ENCODE results near the gene CELF2. TPM values are rescaled to one million over a fixed set of nuclear protein-coding genes. Genes with fewer than 3 reads are reported as not detected.

The CELF2 gene
- total RNA-seq, 1 donor from 2014 or later: 33.8 TPM

DNA sequence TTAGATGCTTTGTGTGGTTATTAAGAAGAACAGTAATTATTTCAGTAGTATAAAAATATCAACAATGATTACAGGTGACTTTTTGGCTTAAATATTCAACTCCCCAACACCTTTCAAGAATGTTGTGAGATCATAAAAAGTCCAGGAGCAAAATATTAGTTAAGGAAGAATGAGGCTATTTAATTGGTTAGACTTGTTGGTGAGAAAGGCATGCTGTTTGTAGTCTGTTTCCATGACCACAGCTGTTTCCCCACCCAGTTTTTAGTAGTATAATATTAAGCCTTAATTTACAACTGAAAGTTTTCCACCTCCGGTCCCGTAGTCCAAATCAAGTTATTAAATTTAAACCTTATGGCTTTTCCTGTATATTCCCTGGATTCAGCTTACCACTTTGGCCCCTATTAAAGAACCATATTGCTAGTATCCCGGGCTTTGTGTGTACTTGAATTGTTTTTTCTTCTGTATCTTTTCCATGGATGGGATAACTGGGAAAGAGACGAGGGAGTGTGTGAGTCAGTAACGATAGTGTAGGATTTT is 133.3 kb downstream of the CELF2 start:
- H3K4me1 Mint-ChIP-seq (ENCODE audit: unreplicated experiment): peaks cover 34% of the 10 kb centered on the region
- no peak for DNase-seq (ENCODE audit: extremely low spot score, unreplicated experiment)
- no peak overlapping the region for H3K27ac Mint-ChIP-seq (ENCODE audit: unreplicated experiment)
- TF ChIP-seq, protein P1, sequence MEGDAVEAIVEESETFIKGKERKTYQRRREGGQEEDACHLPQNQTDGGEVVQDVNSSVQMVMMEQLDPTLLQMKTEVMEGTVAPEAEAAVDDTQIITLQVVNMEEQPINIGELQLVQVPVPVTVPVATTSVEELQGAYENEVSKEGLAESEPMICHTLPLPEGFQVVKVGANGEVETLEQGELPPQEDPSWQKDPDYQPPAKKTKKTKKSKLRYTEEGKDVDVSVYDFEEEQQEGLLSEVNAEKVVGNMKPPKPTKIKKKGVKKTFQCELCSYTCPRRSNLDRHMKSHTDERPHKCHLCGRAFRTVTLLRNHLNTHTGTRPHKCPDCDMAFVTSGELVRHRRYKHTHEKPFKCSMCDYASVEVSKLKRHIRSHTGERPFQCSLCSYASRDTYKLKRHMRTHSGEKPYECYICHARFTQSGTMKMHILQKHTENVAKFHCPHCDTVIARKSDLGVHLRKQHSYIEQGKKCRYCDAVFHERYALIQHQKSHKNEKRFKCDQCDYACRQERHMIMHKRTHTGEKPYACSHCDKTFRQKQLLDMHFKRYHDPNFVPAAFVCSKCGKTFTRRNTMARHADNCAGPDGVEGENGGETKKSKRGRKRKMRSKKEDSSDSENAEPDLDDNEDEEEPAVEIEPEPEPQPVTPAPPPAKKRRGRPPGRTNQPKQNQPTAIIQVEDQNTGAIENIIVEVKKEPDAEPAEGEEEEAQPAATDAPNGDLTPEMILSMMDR (IDR thresholded peaks at IDR 0.05): no peak
- no peak overlapping the region for H3K4me3 Mint-ChIP-seq (ENCODE audit: unreplicated experiment)
- no peaks in the 10 kb centered on the region for H3K9me3 Mint-ChIP-seq (ENCODE audit: unreplicated experiment)
- no peaks in the 10 kb centered on the region for H3K36me3 Mint-ChIP-seq (ENCODE audit: unreplicated experiment)
- no peaks in the 10 kb centered on the region for H3K27me3 Mint-ChIP-seq (ENCODE audit: unreplicated experiment)

DNA sequence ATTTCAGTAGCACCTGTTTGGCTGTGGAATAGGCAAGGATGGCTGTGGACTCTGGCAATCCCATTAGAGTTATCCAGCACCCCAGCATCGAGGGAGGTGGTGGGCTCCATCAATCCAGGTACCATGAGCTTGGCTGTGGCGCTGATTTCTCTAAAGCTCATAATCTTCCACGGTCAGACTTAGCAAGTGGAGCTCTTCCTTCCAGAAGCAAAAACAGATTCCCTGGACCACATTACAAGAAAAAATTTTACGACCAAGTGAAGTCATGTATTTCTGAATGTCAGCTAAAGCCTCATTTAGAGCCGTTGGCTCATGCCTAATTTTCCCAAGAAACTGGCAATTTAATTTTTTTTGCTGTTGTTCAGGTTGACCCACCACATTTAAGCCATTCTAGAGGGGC is 135.1 kb downstream of the CELF2 start:
- Mint-ChIP-seq H3K4me3 (ENCODE audit: unreplicated experiment) (no peak overlapping the region), H3K4me1 (ENCODE audit: unreplicated experiment) (peaks cover 27% of the 10 kb centered on the region), H3K9me3 (ENCODE audit: unreplicated experiment) (no peaks in the 10 kb centered on the region), H3K36me3 (ENCODE audit: unreplicated experiment) (no peaks in the 10 kb centered on the region), H3K27ac (ENCODE audit: unreplicated experiment) (no peak overlapping the region), H3K27me3 (ENCODE audit: unreplicated experiment) (no peaks in the 10 kb centered on the region)
- no peak for DNase-seq (ENCODE audit: extremely low spot score, unreplicated experiment)
- TF ChIP-seq, protein P1 (IDR thresholded peaks at IDR 0.05): no peak

DNA sequence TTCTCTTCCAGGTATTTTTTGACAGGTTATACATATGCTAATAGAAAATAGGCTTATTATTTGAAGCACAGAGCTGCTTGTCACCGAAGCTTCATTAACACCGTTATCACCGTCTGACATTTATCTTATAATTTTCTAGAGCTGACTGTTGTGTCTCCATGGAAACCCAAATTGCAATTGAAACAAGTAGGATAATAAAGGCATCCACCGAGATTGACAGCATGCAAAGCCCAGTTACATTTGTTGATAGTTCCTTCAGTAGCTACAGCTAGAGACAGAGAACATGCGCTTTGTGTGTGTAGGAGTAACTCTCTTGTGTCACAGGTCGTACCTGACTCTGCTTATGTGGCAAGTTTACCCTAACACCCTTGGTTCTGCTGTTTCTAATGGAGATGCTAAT is 135.6 kb downstream of the CELF2 start:
- Mint-ChIP-seq H3K27me3 (ENCODE audit: unreplicated experiment) (no peaks in the 10 kb centered on the region), H3K4me3 (ENCODE audit: unreplicated experiment) (no peak overlapping the region), H3K27ac (ENCODE audit: unreplicated experiment) (no peak overlapping the region), H3K9me3 (ENCODE audit: unreplicated experiment) (no peaks in the 10 kb centered on the region), H3K4me1 (ENCODE audit: unreplicated experiment) (peaks cover 27% of the 10 kb centered on the region), H3K36me3 (ENCODE audit: unreplicated experiment) (no peaks in the 10 kb centered on the region)
- DNase-seq (ENCODE audit: extremely low spot score, unreplicated experiment): no peak
- TF ChIP-seq, protein P1 (IDR thresholded peaks at IDR 0.05): no peak

DNA sequence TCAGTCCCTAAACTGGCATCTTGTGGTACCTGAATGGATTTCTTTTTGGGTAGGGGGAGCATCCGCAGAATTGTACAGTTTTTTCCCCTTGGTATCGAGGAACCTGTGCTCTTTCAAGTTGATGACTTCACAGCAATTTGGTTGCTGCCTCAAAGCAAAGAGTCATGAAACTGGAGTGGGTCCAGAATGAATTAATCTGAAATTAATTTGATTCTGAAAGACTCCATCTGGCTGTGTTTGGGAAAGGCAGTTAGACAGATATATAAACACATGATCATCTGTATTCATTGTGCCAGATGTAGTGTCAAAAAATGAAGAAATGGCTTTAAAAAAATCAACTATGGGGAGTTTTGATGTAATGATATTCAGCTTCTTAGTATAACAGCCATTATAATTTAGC is 136.1 kb downstream of the CELF2 start:
- Mint-ChIP-seq H3K27me3 (ENCODE audit: unreplicated experiment) (no peaks in the 10 kb centered on the region), H3K4me1 (ENCODE audit: unreplicated experiment) (peaks cover 27% of the 10 kb centered on the region), H3K9me3 (ENCODE audit: unreplicated experiment) (no peaks in the 10 kb centered on the region), H3K4me3 (ENCODE audit: unreplicated experiment) (no peak overlapping the region), H3K36me3 (ENCODE audit: unreplicated experiment) (no peaks in the 10 kb centered on the region), H3K27ac (ENCODE audit: unreplicated experiment) (no peak overlapping the region)
- no peak for DNase-seq (ENCODE audit: extremely low spot score, unreplicated experiment)
- TF ChIP-seq, protein P1 (IDR thresholded peaks at IDR 0.05): no peak

DNA sequence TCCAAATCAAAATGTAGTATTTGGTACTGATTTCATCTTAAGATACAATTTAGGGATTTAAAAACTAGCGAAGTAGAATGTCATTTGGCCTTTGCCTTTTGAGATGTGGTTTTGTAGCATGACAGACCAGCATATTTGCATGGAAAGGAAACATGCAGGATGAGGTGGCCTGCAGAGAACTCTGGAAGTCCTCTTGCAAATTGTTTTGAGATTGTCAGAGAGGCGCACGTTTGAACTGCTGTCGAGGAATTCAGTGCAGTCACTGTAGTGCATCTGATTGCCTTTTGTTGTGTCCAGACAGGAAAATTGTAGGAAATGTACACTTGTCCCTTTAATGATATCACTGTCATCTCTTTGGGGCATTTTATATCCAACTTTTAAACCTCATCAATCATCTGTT is 136.7 kb downstream of the CELF2 start:
- Mint-ChIP-seq H3K36me3 (ENCODE audit: unreplicated experiment) (no peaks in the 10 kb centered on the region), H3K27me3 (ENCODE audit: unreplicated experiment) (no peaks in the 10 kb centered on the region), H3K4me1 (ENCODE audit: unreplicated experiment) (peaks cover 27% of the 10 kb centered on the region), H3K9me3 (ENCODE audit: unreplicated experiment) (no peaks in the 10 kb centered on the region), H3K4me3 (ENCODE audit: unreplicated experiment) (no peak overlapping the region), H3K27ac (ENCODE audit: unreplicated experiment) (no peak overlapping the region)
- DNase-seq (ENCODE audit: extremely low spot score, unreplicated experiment): no peak
- TF ChIP-seq, protein P1 (IDR thresholded peaks at IDR 0.05): no peak

Data from osteocyte (in vitro differentiated cells).